ENCODE data around the gene ANO1. TPM values are rescaled to one million over a fixed set of nuclear protein-coding genes. Genes with fewer than 3 reads are reported as not detected.

ANO1 gene
- total and polyA plus RNA-seq, 2 of the 8 experiments (the other 6 are each of a cell fraction or from before 2014, with no cell fraction given), result 4.7 to 5.0 TPM

GRCh38 chr11:70104419-70104818 lies 26.3 kb downstream of the ANO1 start:
- POLR2A ChIA-PET (ENCODE audit: partially characterized antibody), result no interaction called here
- no peak overlapping the region for H3K4me3 ChIP-seq (ENCODE audit: extremely low read depth in 1 of 4, insufficient read depth in 2 of 4, low read depth in 3 of 4, low read length in 4 of 4)
- no peak for TF ChIP-seq HDAC2 (IDR thresholded peaks at IDR 0.05; ENCODE audit: borderline replicate concordance in 1 of 2, low read depth in 2 of 2, low read length in 2 of 2)
- TF ChIP-seq CTBP2 (IDR thresholded peaks at IDR 0.05; ENCODE audit: borderline replicate concordance, insufficient read depth, insufficient read length, low read length), result no peak
- no peak for TF ChIP-seq RBBP5 (IDR thresholded peaks at IDR 0.05; ENCODE audit: borderline replicate concordance, low read depth, low read length)
- TF ChIP-seq KDM1A (IDR thresholded peaks at IDR 0.05; ENCODE audit: borderline replicate concordance, low read length), result no peak
- TF ChIP-seq FOSL1 (IDR thresholded peaks at IDR 0.05; ENCODE audit: insufficient read depth, low read depth, low read length), result no peak
- TF ChIP-seq HDAC6 (IDR thresholded peaks at IDR 0.05; ENCODE audit: low read depth, low read length), result no peak
- no peak for TF ChIP-seq ATF3 (IDR thresholded peaks at IDR 0.05; ENCODE audit: insufficient read depth, low read depth, low read length)
- no peak for TF ChIP-seq JUN (IDR thresholded peaks at IDR 0.05; ENCODE audit: low read depth, low read length)
- no peak for TF ChIP-seq TEAD4 (IDR thresholded peaks at IDR 0.05; ENCODE audit: low read depth, low read length)
- no peak for TF ChIP-seq ASH2L (IDR thresholded peaks at IDR 0.05; ENCODE audit: low read length)
- TF ChIP-seq ZNF274 (IDR thresholded peaks at IDR 0.05; ENCODE audit: borderline replicate concordance, extremely low read depth, low read length), result no peak
- no peak for TF ChIP-seq USF2 (IDR thresholded peaks at IDR 0.05; ENCODE audit: low read length)

More at GRCh38 chr11:70104419-70104818, 26.3 kb downstream of the ANO1 start:
- Histone ChIP-seq H4K20me1 (replicated peaks in 1 of 2; ENCODE audit: control insufficient read depth in 1 of 2, insufficient read depth in 2 of 2, low read length in 2 of 2) (no peaks in the 10 kb centered on the region), H3K79me1 (ENCODE audit: low read depth, low read length) (no peaks in the 10 kb centered on the region), H3K23me2 (ENCODE audit: low read depth, low read length) (0 out of 2 replicates have a peak, but pooled peaks cover 3% of the 10 kb centered on the region), H3K9me3 (ENCODE audit: insufficient read depth in 2 of 2, low read depth in 1 of 2, low read length in 1 of 2) (no peaks in the 10 kb centered on the region), H3K4me2 (ENCODE audit: insufficient read depth in 1 of 2, low read depth in 2 of 2, low read length in 2 of 2) (no peak overlapping the region), H3K9ac (replicated peaks in 1 of 4; ENCODE audit: extremely low read depth in 1 of 4, low read depth in 3 of 4, low read length in 3 of 4) (no peak overlapping the region), H3K4me1 (replicated peaks in 1 of 4; ENCODE audit: control insufficient read depth in 3 of 4, insufficient read depth in 4 of 4, low read length in 3 of 4) (peaks cover 0 to 10% (median 5%) of the 10 kb centered on the region in 4 experiments; a peak in 4 of 7 replicates), H2BK120ac (replicated peaks; ENCODE audit: low read depth, low read length) (no peak overlapping the region), H3K4ac (replicated peaks; ENCODE audit: insufficient read length, low read depth, low read length) (peak overlapping the region; percentile 39), H2BK20ac (ENCODE audit: low read length) (no peak overlapping the region), H4K8ac (ENCODE audit: extremely low read depth, insufficient read depth, low read length) (no peak overlapping the region), H2AK5ac (ENCODE audit: low read depth, low read length) (no peak overlapping the region), H3K27me3 (replicated peaks in 1 of 4; ENCODE audit: control insufficient read depth in 3 of 4, extremely low read depth in 1 of 4, insufficient read depth in 3 of 4, low read length in 3 of 4) (no peaks in the 10 kb centered on the region), H2BK5ac (ENCODE audit: low read depth, low read length) (no peak overlapping the region; the same call in 1 of the 2 replicates), H3K18ac (ENCODE audit: extremely low read depth, low read length) (peak overlapping the region; percentile 48; the same call in 1 of the 2 replicates), H2AFZ (ENCODE audit: low read length) (no peak overlapping the region), H3K14ac (ENCODE audit: insufficient read length) (no peak overlapping the region), H4K91ac (replicated peaks; ENCODE audit: insufficient read length, low read length) (no peak overlapping the region), H2BK15ac (ENCODE audit: low read length) (peak overlapping the region; percentile 81; the same call in 1 of the 2 replicates), H3K79me2 (ENCODE audit: control insufficient read depth in 1 of 2, insufficient read depth in 2 of 2, low read length in 2 of 2) (no peaks in the 10 kb centered on the region), H4K5ac (ENCODE audit: insufficient read length, low read depth, low read length) (no peak overlapping the region), H3K56ac (replicated peaks; ENCODE audit: insufficient read length, low read depth, low read length) (no peak overlapping the region), H3K27ac (ENCODE audit: low read depth, low read length) (no peak overlapping the region), H2BK12ac (ENCODE audit: low read depth, low read length) (no peak overlapping the region; the same call in 1 of the 2 replicates), H3K36me3 (ENCODE audit: control insufficient read depth in 2 of 4, insufficient read depth in 4 of 4, low read length in 3 of 4) (no peaks in the 10 kb centered on the region), H3K23ac (ENCODE audit: insufficient read length) (no peak overlapping the region)
- no peak for FAIRE-seq
- CTCF ChIA-PET (ENCODE audit: partially characterized antibody), result interaction anchor here (0.6 to 2.8 kb wide), 6 partner anchors 14 to 171 kb away, joined by 3 to 12 read pairs (median 3); no protein-coding TSS in a partner anchor
- 93% methylated on average over 6 of the region's 9 CpGs; no CpG with 5 or more reads in 1 of the 2 experiments for WGBS, 2 experiments (ENCODE audit: extremely low coverage in 1 of 2, insufficient coverage in 1 of 2, insufficient read length in 1 of 2, insufficient replicate concordance in 2 of 2, low coverage in 1 of 2, low lambda C conversion rate in 2 of 2, missing lambda C conversion rate in 1 of 2)
- no peak for DNase-seq (ENCODE audit: low read depth in 1 of 2, low spot score in 2 of 2)
